Stimulated activated CD8-positive, alpha-beta memory T cell treated with anti-CD3 and anti-CD28 coated beads, Interleukin-2, amount 100 ng/mL, for 1 hour (primary cell): ENCODE measurements around the gene EFEMP1.
"Not testable (repeated sequence)": the region's sequence is repeated elsewhere in the genome, so short reads cannot be mapped to it uniquely, and the experiment has no call there.

Source experiments
- DNase-seq, 2 donors: peaks; one replicate each; pipeline ENCODE4 v3.0.0-alpha.2; 2020; ENCODE audit warnings: low read depth in 2 of 2

The EFEMP1 gene

GRCh38 chr2:55831671-55832410, 91.7 kb downstream of the EFEMP1 start:
- not testable (repeated sequence) for DNase-seq

DNA sequence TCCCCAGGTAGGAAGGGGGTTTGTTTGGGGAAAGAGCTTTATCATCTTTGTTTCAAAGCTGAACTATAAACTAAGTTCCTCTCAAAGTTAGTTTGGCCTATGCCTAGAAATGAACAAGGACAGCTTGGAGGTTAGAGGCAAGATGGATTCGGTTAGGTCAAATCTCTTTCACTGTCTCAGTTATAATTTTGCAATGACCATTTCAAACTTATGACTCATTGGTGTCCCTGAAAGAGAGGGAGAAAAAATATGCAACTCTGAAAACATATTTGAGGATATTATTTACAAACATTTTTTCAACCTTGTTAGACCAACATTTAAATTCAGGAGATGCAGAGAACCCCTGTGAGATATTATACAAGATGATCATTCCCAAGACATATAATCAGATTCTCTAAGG, 95.7 kb downstream of the EFEMP1 start:
- no peak for DNase-seq

GRCh38 chr2:55827428-55827827, 96.2 kb downstream of the EFEMP1 start:
- not testable (repeated sequence) for DNase-seq

DNA sequence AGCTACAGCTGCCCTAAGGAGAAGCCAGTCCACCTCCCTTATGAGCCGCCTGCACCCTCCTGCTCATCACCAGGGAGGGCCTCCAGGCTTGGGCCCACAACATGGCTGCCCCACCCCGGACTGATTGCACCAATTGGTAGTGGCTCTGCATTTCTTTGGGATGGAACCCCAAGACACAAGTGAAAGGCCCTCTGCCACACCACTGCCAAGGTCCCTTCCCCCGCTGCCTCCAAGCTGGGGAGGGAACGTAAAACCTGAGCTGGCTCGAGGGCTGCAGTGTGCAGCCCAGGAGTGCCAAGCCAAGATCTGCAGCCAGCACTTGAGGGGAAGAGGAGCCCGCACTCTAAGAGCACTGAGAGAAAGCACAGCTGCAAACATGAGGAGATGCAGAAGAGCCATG, 97.3 kb downstream of the EFEMP1 start:
- DNase-seq: no peak

GRCh38 chr2:55824551-55825096, 99.0 kb downstream of the EFEMP1 start:
- no peak for DNase-seq
